Measurements from ENCODE around the gene TMC1.

TMC1 gene

GRCh38 chr9:72687331-72687730 lies 165.9 kb downstream of the TMC1 start:
- DNase-seq = no peak

- DNase-seq = no peak
These were observed 170.3 kb downstream of the TMC1 start for GRCh38 chr9:72691671-72692070.

- DNase-seq = no peak
These were observed 174.0 kb downstream of the TMC1 start for GRCh38 chr9:72695365-72695764.

- no peak for DNase-seq
These were observed 175.1 kb downstream of the TMC1 start for GRCh38 chr9:72696511-72696910.

- no peak for DNase-seq
These were observed 180.1 kb downstream of the TMC1 start for GRCh38 chr9:72701510-72701909.

- DNase-seq = no peak
These were observed 182.2 kb downstream of the TMC1 start for GRCh38 chr9:72703574-72703973.

- no peak for DNase-seq
These were observed 183.4 kb downstream of the TMC1 start for GRCh38 chr9:72704688-72705375.

- DNase-seq = no peak
These were observed 197.1 kb downstream of the TMC1 start for GRCh38 chr9:72718503-72718902.

- DNase-seq = no peak
These were observed 199.7 kb downstream of the TMC1 start for GRCh38 chr9:72721067-72721466.

GRCh38 chr9:72726947-72727346 lies 205.5 kb downstream of the TMC1 start:
- no peak for DNase-seq

GRCh38 chr9:72728031-72728770 lies 206.8 kb downstream of the TMC1 start:
- DNase-seq = no peak

- no peak for DNase-seq
These were observed 212.5 kb downstream of the TMC1 start for GRCh38 chr9:72733895-72734294.

- DNase-seq = no peak
These were observed 213.2 kb downstream of the TMC1 start for GRCh38 chr9:72734631-72735030.

- no peak for DNase-seq
These were observed 222.4 kb downstream of the TMC1 start for GRCh38 chr9:72743836-72744235.

GRCh38 chr9:72749276-72749675 lies 227.9 kb downstream of the TMC1 start:
- DNase-seq = no peak

- no peak for DNase-seq
These were observed 230.1 kb downstream of the TMC1 start for GRCh38 chr9:72751541-72751940.

GRCh38 chr9:72753266-72753893 lies 232.0 kb downstream of the TMC1 start:
- DNase-seq = no peak

- no peak for DNase-seq
These were observed 234.4 kb downstream of the TMC1 start for GRCh38 chr9:72755836-72756235.

- DNase-seq = no peak
These were observed 237.5 kb downstream of the TMC1 start for GRCh38 chr9:72758944-72759343.

- no peak for DNase-seq
These were observed 241.6 kb downstream of the TMC1 start for GRCh38 chr9:72763022-72763421.

GRCh38 chr9:72769546-72769945 lies 248.1 kb downstream of the TMC1 start:
- no peak for DNase-seq

GRCh38 chr9:72772661-72773060 lies 251.3 kb downstream of the TMC1 start:
- no peak for DNase-seq

GRCh38 chr9:72773570-72773969 lies 252.2 kb downstream of the TMC1 start:
- DNase-seq = no peak

GRCh38 chr9:72775570-72775969 lies 254.2 kb downstream of the TMC1 start:
- DNase-seq = no peak
